A549 (cell line): ENCODE measurements around the gene MAPKAPK2. TPM values are rescaled to one million over a fixed set of nuclear protein-coding genes. Genes with fewer than 3 reads are reported as not detected.

Source experiments
- ATAC-seq, 2 experiments: fragments of 200-7000 bp in 1 of 2; fragments of >200 bp in 1 of 2; cut with Nextera tagmentation in 1 of 2; cut with Tn5 transposase in 1 of 2; 3 replicates each; pipeline versions ENCODE4 v1.8.0 to v1.9.1; 2018 to 2020; ENCODE audit warnings: mild to moderate bottlenecking in 1 of 2, moderate library complexity in 1 of 2
- CTCF ChIA-PET: fragments of 300-600 bp; sonication (Branson Sonifier 250); formaldehyde crosslinking; extraction: SDS; loops from one replicate; lab custom pipeline; 2021; ENCODE audit warnings: antibody characterized with exemption, inconsistent platforms; lab: Yijun Ruan, JAX
- POLR2A ChIA-PET: fragments of 350-600 bp; formaldehyde crosslinking; extraction: SDS; loops from one replicate; lab custom pipeline; 2021; ENCODE audit warnings: antibody characterized with exemption, inconsistent platforms; lab: Yijun Ruan, JAX
- DNase-seq, 2 experiments: peaks; one replicate each; pipeline versions ENCODE4 v3.0.0 to v3.0.0-alpha.2; 2011 to 2016; ENCODE audit warnings: low read depth in 1 of 2, low spot score in 1 of 2
- FAIRE-seq: peaks from 2 replicates; lab custom pipeline; 2011; peaks lifted over from hg19 to GRCh38; lab: Jason Lieb, UNC
- H3K27ac ChIP-seq, 2 experiments: fragments of >200 bp; sonication (Bioruptor Twin); formaldehyde crosslinking; 3 replicates each; pipeline ENCODE4 v1.5.1; 2016 to 2017
- H3K4me1 ChIP-seq: fragments of >200 bp; sonication (Bioruptor Twin); formaldehyde crosslinking; 3 replicates; pipeline ENCODE4 v1.6.1; 2016
- H3K4me2 ChIP-seq: fragments of >200 bp; sonication (Bioruptor Twin); formaldehyde crosslinking; 3 replicates; pipeline ENCODE4 v1.6.1; 2016
- H3K4me3 ChIP-seq: fragments of >200 bp; sonication (Bioruptor Twin); formaldehyde crosslinking; 3 replicates; pipeline ENCODE4 v1.5.1; 2016
- H3K9me3 ChIP-seq: fragments of >200 bp; sonication (Bioruptor Twin); formaldehyde crosslinking; 3 replicates; pipeline ENCODE4 v1.6.1; 2016
- CEBPB ChIP-seq, 2 experiments: fragments of >200 bp in 1 of 2; sonication (Bioruptor Twin) in 1 of 2; formaldehyde crosslinking in 1 of 2; IDR thresholded peaks; 2 replicates each; pipeline ENCODE4 v1.6.1; 2012 to 2016
- EHMT2 ChIP-seq: fragments of 200-600 bp; sonication (generic); IDR thresholded peaks from 2 replicates; pipeline ENCODE4 v1.6.1; 2016; ENCODE audit warnings: antibody characterized with exemption, low read depth, mild to moderate bottlenecking, moderate library complexity
- EP300 ChIP-seq, 2 experiments: fragments of >200 bp; sonication (Bioruptor Twin); formaldehyde crosslinking; IDR thresholded peaks; 2 replicates in 1 of 2; 3 replicates in 1 of 2; pipeline ENCODE4 v1.6.1; 2016 to 2017
- ESRRA ChIP-seq: fragments of 150-350 bp; IDR thresholded peaks from 2 replicates; pipeline ENCODE4 v1.6.1; 2014; ENCODE audit warnings: mild to moderate bottlenecking, low read length, borderline replicate concordance
- FOSB ChIP-seq: fragments of 250-450 bp; sonication (Bioruptor Pico); IDR thresholded peaks from 2 replicates; pipeline ENCODE4 v1.5.0; 2020; ENCODE audit warnings: mild to moderate bottlenecking, moderate library complexity
- FOSL2 ChIP-seq, 2 experiments: fragments of 450-650 bp in 1 of 2; fragments of >200 bp in 1 of 2; sonication (Bioruptor Twin) in 1 of 2; formaldehyde crosslinking; IDR thresholded peaks; 2 replicates each; pipeline versions ENCODE4 v1.5.0 to v1.6.1; 2016 to 2020; ENCODE audit warnings: mild to moderate bottlenecking in 1 of 2, moderate library complexity in 1 of 2
- FOXS1 ChIP-seq: fragments of 250-450 bp; sonication (Bioruptor Pico); IDR thresholded peaks from 2 replicates; pipeline ENCODE4 v1.5.0; 2020; ENCODE audit warnings: mild to moderate bottlenecking, moderate library complexity
- HES2 ChIP-seq: fragments of >200 bp; sonication (Bioruptor Twin); formaldehyde crosslinking; IDR thresholded peaks from 2 replicates; pipeline ENCODE4 v1.6.1; 2016
- HOXA7 ChIP-seq: fragments of 250-450 bp; sonication (Bioruptor Pico); IDR thresholded peaks from 2 replicates; pipeline ENCODE4 v1.5.0; 2020; ENCODE audit warnings: mild to moderate bottlenecking, moderate library complexity
- HOXB13 ChIP-seq: fragments of 250-450 bp; sonication (Bioruptor Pico); IDR thresholded peaks from 2 replicates; pipeline ENCODE4 v1.5.0; 2020; ENCODE audit warnings: low read depth, mild to moderate bottlenecking, moderate library complexity
- KDM1A ChIP-seq: fragments of 200-600 bp; sonication (generic); IDR thresholded peaks from 2 replicates; pipeline ENCODE4 v1.6.1; 2016; ENCODE audit warnings: low read depth, mild to moderate bottlenecking
- NFE2L2 ChIP-seq: fragments of 150-350 bp; conservative IDR thresholded peaks from 2 replicates; pipeline ENCODE4 v1.6.1; 2014; ENCODE audit warnings: low read length
- NPAS2 ChIP-seq: fragments of 250-450 bp; sonication (Bioruptor Pico); IDR thresholded peaks from 2 replicates; pipeline ENCODE4 v1.8.0; 2022; ENCODE audit warnings: mild to moderate bottlenecking, moderate library complexity, borderline replicate concordance
- POLR2AphosphoS2 ChIP-seq: conservative IDR thresholded peaks from 2 replicates; pipeline ENCODE4 v1.6.1; 2012; ENCODE audit warnings: low read length, improper control_type of control experiment, inconsistent platforms
- RARB ChIP-seq: fragments of 250-450 bp; sonication (Bioruptor Pico); IDR thresholded peaks from 2 replicates; pipeline ENCODE4 v1.8.0; 2021; ENCODE audit warnings: mild to moderate bottlenecking, moderate library complexity
- RCOR1 ChIP-seq: fragments of 150-350 bp; IDR thresholded peaks from 2 replicates; pipeline ENCODE4 v1.6.1; 2014; ENCODE audit warnings: antibody characterized with exemption, low read length, low read depth
- REST ChIP-seq: fragments of 200-600 bp; sonication (generic); IDR thresholded peaks from 2 replicates; pipeline ENCODE4 v1.6.1; 2016; ENCODE audit warnings: antibody characterized with exemption, mild to moderate bottlenecking, moderate library complexity
- SREBF2 ChIP-seq: fragments of 450-650 bp; IDR thresholded peaks from 2 replicates; pipeline ENCODE4 v1.6.1; 2014; ENCODE audit warnings: mild to moderate bottlenecking, moderate library complexity
- ZC3H11A ChIP-seq: fragments of 450-650 bp; IDR thresholded peaks from 2 replicates; pipeline ENCODE4 v1.6.1; 2014; ENCODE audit warnings: antibody characterized with exemption, mild to moderate bottlenecking
- ZSCAN20 ChIP-seq: fragments of 250-450 bp; sonication (Bioruptor Pico); IDR thresholded peaks from 2 replicates; pipeline ENCODE4 v1.8.0; 2022; ENCODE audit warnings: mild to moderate bottlenecking, moderate library complexity
- WGBS: methylation state at CpG from one replicate; pipeline ENCODE4 v1.1.6; 2017; ENCODE audit errors: missing lambda C conversion rate; 5-methylcytosine and 5-hydroxymethylcytosine counted together
- polyA plus RNA-seq, 4 experiments: library from polyadenylated mRNA; depleted of rRNA in 3 of 4; stranded (reverse); fragments of >200 nt; fragmentation: RNase III in 1 of 4; extraction: RNeasy Plus Mini Kit Qiagen cat#74134 plus additional on column Dnase treatment in 1 of 4; gene quantifications; 2 replicates in 3 of 4; 3 replicates in 1 of 4; pipeline ENCODE4 v1.2.3, GENCODE V29; 2011 to 2017
- TF ChIP-seq, protein P1 (sequence below): IDR thresholded peaks from 2 replicates; pipeline ENCODE4 v1.6.1; 2012
- TF ChIP-seq, protein P2 (sequence below): IDR thresholded peaks from 2 replicates; pipeline ENCODE4 v1.6.1; 2012

The MAPKAPK2 gene
- polyA plus RNA-seq, 2 of the 4 experiments (the other 2 are of a cell fraction), result 37.2 to 43.0 TPM

GRCh38 chr1:206751891-206752290 is 67.2 kb downstream of the MAPKAPK2 start (continued):
- no peak for TF ChIP-seq FOSB
- TF ChIP-seq SREBF2, result no peak

DNA sequence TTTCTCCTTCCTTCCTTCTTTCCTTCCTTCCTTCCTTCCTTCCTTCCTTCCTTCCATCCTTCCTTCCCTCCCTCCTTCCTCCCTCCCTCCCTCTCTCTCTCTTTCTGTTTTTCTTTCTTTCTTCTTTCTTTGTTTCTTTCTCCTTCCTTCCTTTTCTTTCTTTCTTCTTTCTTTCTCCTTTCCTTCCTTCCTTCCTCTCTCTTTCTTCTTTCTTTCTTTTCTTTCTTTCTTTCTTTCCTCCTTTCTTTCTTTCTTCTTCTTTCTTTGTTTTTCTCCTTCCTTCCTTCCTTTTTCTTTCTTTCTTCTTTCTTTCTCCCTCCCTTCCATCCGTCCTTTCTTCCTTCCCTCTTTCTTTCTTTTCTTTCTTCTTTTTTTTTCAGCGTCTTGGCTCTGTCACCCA is 67.8 kb downstream of the MAPKAPK2 start:
- TF ChIP-seq ZSCAN20 (CRISPR knock-in tag) (no peak), FOXS1 (no peak)
- TF ChIP-seq, protein P1, sequence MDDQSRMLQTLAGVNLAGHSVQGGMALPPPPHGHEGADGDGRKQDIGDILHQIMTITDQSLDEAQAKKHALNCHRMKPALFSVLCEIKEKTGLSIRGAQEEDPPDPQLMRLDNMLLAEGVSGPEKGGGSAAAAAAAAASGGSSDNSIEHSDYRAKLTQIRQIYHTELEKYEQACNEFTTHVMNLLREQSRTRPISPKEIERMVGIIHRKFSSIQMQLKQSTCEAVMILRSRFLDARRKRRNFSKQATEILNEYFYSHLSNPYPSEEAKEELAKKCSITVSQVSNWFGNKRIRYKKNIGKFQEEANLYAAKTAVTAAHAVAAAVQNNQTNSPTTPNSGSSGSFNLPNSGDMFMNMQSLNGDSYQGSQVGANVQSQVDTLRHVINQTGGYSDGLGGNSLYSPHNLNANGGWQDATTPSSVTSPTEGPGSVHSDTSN, result no peak
- Histone ChIP-seq H3K4me2 (no peak overlapping the region), H3K4me1 (no peaks in the 10 kb centered on the region), H3K9me3 (no peaks in the 10 kb centered on the region), H3K4me3 (no peak overlapping the region), H3K27ac (no peak overlapping the region)
- no peak for DNase-seq
- ChIA-PET CTCF (interaction anchor here (1.0 to 1.2 kb wide), 3 partner anchors 9 to 18 kb away, joined by 4 to 5 read pairs (median 4); no protein-coding TSS in a partner anchor), POLR2A (no interaction called here)
- 61% methylated on average over 2 of the region's 2 CpGs for WGBS
- no peak for ATAC-seq
- FAIRE-seq, result no peak

GRCh38 chr1:206753141-206753540 is 68.4 kb downstream of the MAPKAPK2 start:
- no peaks in the 10 kb centered on the region for H3K9me3 ChIP-seq
- no peaks in the 10 kb centered on the region for H3K4me1 ChIP-seq
- WGBS, result 89% methylated on average over 3 of the region's 3 CpGs
- H3K4me3 ChIP-seq, result no peak overlapping the region
- CTCF ChIA-PET, result interaction anchor here (1.0 to 1.2 kb wide), 3 partner anchors 8 to 19 kb away, joined by 4 to 5 read pairs (median 4); no protein-coding TSS in a partner anchor
- no peak for FAIRE-seq
- TF ChIP-seq CEBPB (IDR thresholded peaks at IDR 0.05) (no peak), NPAS2 (CRISPR knock-in tag) (no peak), FOXS1 (no peak), ZSCAN20 (CRISPR knock-in tag) (no peak), HES2 (no peak), FOSL2 (IDR thresholded peaks at IDR 0.05) (no peak), FOSL2 (CRISPR knock-in tag; IDR thresholded peaks at IDR 0.05) (no peak), EP300 (IDR thresholded peaks at IDR 0.05) (no peak)
- TF ChIP-seq, protein P1, result no peak
- POLR2A ChIA-PET, result no interaction called here
- no peak for ATAC-seq
- H3K27ac ChIP-seq, result no peak overlapping the region
- H3K4me2 ChIP-seq, result no peak overlapping the region
- no peak for DNase-seq

GRCh38 chr1:206754011-206754410 is 69.3 kb downstream of the MAPKAPK2 start:
- no peak for FAIRE-seq
- no peak overlapping the region for H3K4me2 ChIP-seq
- ChIA-PET POLR2A (no interaction called here), CTCF (interaction anchor here (0.6 to 0.8 kb wide), 2 partner anchors 180 to 209 kb away, joined by 3 read pairs; no protein-coding TSS in a partner anchor)
- no peak overlapping the region for H3K27ac ChIP-seq
- no peaks in the 10 kb centered on the region for H3K9me3 ChIP-seq
- TF ChIP-seq ESRRA, result no peak
- TF ChIP-seq, protein P2, sequence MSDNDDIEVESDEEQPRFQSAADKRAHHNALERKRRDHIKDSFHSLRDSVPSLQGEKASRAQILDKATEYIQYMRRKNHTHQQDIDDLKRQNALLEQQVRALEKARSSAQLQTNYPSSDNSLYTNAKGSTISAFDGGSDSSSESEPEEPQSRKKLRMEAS, result no peak
- no peak for TF ChIP-seq KDM1A
- no peak for TF ChIP-seq NFE2L2
- TF ChIP-seq HOXB13 (CRISPR knock-in tag), result no peak
- no peak for TF ChIP-seq ZSCAN20 (CRISPR knock-in tag)
- TF ChIP-seq POLR2AphosphoS2, result no peak
- TF ChIP-seq RCOR1, result no peak
- no peak for TF ChIP-seq SREBF2
- TF ChIP-seq REST, result no peak
- TF ChIP-seq CEBPB (IDR thresholded peaks at IDR 0.05), result no peak
- no peak for TF ChIP-seq FOSL2 (IDR thresholded peaks at IDR 0.05)
- TF ChIP-seq FOSL2 (CRISPR knock-in tag; IDR thresholded peaks at IDR 0.05), result no peak
- no peak for TF ChIP-seq ZC3H11A
- no peak for TF ChIP-seq NPAS2 (CRISPR knock-in tag)
- no peak for TF ChIP-seq EHMT2
- TF ChIP-seq HOXA7 (CRISPR knock-in tag), result no peak
- TF ChIP-seq RARB (CRISPR knock-in tag), result no peak
- no peak for DNase-seq
- 35% methylated on average over 1 of the region's 1 CpG for WGBS
- H3K4me3 ChIP-seq, result no peak overlapping the region
- no peaks in the 10 kb centered on the region for H3K4me1 ChIP-seq
- ATAC-seq, result no peak
